ENCODE data around the gene P4HA1. TPM values are rescaled to one million over a fixed set of nuclear protein-coding genes. Genes with fewer than 3 reads are reported as not detected.

Gene P4HA1
- total RNA-seq, 2 donors from 2014 or later: 24.4 to 37.0 TPM

DNA sequence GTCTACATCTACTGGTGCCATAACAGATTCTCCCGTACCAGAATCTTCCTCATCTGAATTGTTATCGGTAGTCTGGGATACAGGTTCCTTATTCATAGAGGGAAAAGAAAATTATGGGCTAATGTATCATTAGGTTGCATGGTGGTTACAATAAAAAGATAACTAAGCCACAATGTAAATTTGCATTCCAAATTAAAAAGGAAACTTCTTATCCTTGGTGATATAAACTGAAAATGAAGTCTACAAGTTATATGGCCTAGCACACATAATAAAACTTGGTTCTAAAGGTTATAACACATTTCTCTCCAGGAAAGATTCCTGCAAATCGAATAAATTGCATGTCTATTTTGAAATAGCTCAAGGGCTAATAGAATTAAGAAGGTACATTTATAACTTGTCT lies 38.1 kb upstream of the P4HA1 start:
- Histone ChIP-seq H3K4me1 (ENCODE audit: control insufficient read depth in 1 of 2, low read depth in 2 of 2) (no peaks in the 10 kb centered on the region), H3K27me3 (replicated peaks; ENCODE audit: insufficient read depth) (no peaks in the 10 kb centered on the region), H3K9me3 (no peaks in the 10 kb centered on the region), H3K27ac (no peak overlapping the region), H3K4me3 (no peak overlapping the region), H3K36me3 (peaks cover 58% of the 10 kb centered on the region)
- TF ChIP-seq, protein P1, sequence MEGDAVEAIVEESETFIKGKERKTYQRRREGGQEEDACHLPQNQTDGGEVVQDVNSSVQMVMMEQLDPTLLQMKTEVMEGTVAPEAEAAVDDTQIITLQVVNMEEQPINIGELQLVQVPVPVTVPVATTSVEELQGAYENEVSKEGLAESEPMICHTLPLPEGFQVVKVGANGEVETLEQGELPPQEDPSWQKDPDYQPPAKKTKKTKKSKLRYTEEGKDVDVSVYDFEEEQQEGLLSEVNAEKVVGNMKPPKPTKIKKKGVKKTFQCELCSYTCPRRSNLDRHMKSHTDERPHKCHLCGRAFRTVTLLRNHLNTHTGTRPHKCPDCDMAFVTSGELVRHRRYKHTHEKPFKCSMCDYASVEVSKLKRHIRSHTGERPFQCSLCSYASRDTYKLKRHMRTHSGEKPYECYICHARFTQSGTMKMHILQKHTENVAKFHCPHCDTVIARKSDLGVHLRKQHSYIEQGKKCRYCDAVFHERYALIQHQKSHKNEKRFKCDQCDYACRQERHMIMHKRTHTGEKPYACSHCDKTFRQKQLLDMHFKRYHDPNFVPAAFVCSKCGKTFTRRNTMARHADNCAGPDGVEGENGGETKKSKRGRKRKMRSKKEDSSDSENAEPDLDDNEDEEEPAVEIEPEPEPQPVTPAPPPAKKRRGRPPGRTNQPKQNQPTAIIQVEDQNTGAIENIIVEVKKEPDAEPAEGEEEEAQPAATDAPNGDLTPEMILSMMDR (IDR thresholded peaks at IDR 0.05): no peak
- DNase-seq (ENCODE audit: low spot score): no peak
- ATAC-seq (ENCODE audit: insufficient number of reproducible peaks, low FRiP score, low read depth): no peak

DNA sequence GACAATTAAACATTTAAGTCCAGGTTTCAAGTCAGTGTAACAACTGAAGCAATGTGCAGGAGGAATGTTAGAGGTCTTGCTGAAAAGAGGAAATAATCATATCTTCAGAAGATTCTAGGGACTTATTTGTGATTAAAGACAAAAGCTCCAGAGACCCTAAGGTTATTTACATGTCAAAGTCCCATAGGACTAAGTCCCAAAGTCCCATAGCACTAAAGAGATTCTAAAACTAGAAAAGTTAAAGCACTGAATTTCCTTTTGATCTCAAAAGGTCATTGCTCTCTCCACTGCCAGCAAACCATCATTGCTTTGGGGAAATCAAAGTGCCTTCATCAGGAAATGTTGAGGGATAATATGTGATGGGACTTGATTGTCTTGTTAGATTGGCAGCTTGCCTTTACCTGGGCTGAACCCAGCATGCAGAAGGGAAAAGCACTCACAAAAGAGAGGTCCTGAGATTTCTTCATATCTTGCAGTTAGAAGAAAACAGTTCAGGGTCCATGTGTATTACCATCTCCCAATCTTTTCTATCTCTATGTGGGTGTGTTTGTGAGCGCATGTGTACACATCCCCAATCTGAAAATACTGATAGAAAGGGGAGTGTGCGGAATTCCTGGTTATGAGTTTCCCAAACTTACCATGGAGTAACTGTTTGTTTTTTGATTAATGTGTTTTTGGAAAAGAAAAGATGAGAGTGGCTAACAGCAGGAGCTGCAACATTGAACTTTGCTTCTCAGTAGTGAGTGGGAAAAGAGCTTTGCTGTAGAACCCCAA lies 35.4 kb upstream of the P4HA1 start:
- no peaks in the 10 kb centered on the region for H3K4me1 ChIP-seq (ENCODE audit: control insufficient read depth in 1 of 2, low read depth in 2 of 2)
- no peaks in the 10 kb centered on the region for H3K9me3 ChIP-seq
- TF ChIP-seq, protein P1 (IDR thresholded peaks at IDR 0.05): no peak
- no peak for ATAC-seq (ENCODE audit: insufficient number of reproducible peaks, low FRiP score, low read depth)
- H3K36me3 ChIP-seq: peaks cover 48% of the 10 kb centered on the region
- H3K27me3 ChIP-seq (replicated peaks; ENCODE audit: insufficient read depth): no peaks in the 10 kb centered on the region
- H3K27ac ChIP-seq: no peak overlapping the region
- no peak for DNase-seq (ENCODE audit: low spot score)
- no peak overlapping the region for H3K4me3 ChIP-seq

DNA sequence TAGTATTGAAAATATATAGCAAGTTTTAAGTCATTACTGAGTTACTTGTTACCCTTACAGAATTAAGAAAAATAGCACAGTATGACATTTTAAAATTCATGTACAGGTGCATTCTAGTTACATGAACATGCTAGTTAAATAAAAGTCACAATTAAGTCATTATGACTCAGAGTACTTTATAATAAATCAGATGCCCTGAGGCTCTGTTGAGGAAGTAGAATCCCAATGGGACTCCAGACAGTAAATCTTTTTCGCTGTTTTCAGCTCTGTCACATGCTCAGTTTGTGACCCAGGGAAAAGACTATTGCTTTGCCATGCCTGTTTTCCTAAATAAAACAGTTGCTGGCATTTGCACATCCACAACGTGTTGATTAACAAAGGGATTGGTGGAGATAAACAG lies 34.6 kb upstream of the P4HA1 start:
- Histone ChIP-seq H3K9me3 (no peaks in the 10 kb centered on the region), H3K4me3 (no peak overlapping the region), H3K4me1 (ENCODE audit: control insufficient read depth in 1 of 2, low read depth in 2 of 2) (no peaks in the 10 kb centered on the region), H3K36me3 (peaks cover 54% of the 10 kb centered on the region), H3K27ac (no peak overlapping the region), H3K27me3 (replicated peaks; ENCODE audit: insufficient read depth) (no peaks in the 10 kb centered on the region)
- DNase-seq (ENCODE audit: low spot score) (no peak), ATAC-seq (ENCODE audit: insufficient number of reproducible peaks, low FRiP score, low read depth) (no peak)
- TF ChIP-seq, protein P1 (IDR thresholded peaks at IDR 0.05): no peak

DNA sequence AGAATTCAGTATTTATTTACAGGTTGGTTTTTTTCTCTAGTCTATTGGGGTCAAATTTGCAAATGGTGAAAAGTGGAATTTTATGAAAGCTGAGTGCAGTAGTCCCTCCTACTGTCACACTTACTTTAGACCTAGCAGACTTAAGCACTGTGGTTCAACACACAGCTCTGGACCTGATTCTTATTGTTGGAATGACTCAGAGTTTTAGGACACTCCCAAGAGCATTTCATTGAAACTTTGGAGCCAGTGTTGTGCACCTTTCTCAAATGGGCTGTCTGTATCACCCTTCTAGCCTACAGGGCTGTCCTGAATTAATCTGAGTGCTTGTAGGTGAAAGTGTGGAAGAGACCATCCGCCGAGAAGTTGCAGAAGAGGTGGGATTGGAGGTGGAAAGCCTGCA lies 29.7 kb upstream of the P4HA1 start:
- Histone ChIP-seq H3K4me1 (ENCODE audit: control insufficient read depth in 1 of 2, low read depth in 2 of 2) (no peaks in the 10 kb centered on the region), H3K27me3 (replicated peaks; ENCODE audit: insufficient read depth) (no peaks in the 10 kb centered on the region), H3K27ac (no peak overlapping the region), H3K9me3 (no peaks in the 10 kb centered on the region), H3K4me3 (no peak overlapping the region), H3K36me3 (peaks cover 36% of the 10 kb centered on the region)
- ATAC-seq (ENCODE audit: insufficient number of reproducible peaks, low FRiP score, low read depth) (no peak), DNase-seq (ENCODE audit: low spot score) (no peak)
- TF ChIP-seq, protein P1 (IDR thresholded peaks at IDR 0.05): no peak

DNA sequence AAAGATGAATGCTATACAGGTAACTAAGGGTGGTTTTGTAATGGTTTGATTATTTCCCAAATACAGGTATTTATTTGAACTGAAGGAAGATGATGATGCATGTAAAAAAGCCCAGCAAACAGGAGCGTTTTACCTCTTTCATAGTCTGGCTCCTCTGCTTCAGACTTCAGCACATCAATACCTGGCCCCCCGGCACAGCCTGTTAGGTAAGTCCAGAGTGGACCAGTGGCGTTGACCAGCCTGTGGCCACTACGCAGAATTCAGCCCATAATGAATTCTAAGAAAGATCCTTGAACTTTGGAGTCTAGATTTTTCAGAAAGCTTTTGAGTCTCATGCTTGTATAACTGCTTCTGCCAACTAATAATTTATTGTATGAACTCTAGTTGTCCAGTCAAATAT lies 23.3 kb upstream of the P4HA1 start:
- DNase-seq (ENCODE audit: low spot score): no peak
- H3K9me3 ChIP-seq: no peaks in the 10 kb centered on the region
- ATAC-seq (ENCODE audit: insufficient number of reproducible peaks, low FRiP score, low read depth): no peak
- no peak overlapping the region for H3K27ac ChIP-seq
- H3K36me3 ChIP-seq: peaks cover 6% of the 10 kb centered on the region
- TF ChIP-seq, protein P1 (IDR thresholded peaks at IDR 0.05): no peak
- H3K4me3 ChIP-seq: no peak overlapping the region
- H3K27me3 ChIP-seq (replicated peaks; ENCODE audit: insufficient read depth): no peaks in the 10 kb centered on the region
- peaks cover 8 to 9% of the 10 kb centered on the region in 2 donors for H3K4me1 ChIP-seq (ENCODE audit: control insufficient read depth in 1 of 2, low read depth in 2 of 2)

Data from thoracic aorta (tissue), 2 donors.